ENCODE data around the gene RFNG.

DNA sequence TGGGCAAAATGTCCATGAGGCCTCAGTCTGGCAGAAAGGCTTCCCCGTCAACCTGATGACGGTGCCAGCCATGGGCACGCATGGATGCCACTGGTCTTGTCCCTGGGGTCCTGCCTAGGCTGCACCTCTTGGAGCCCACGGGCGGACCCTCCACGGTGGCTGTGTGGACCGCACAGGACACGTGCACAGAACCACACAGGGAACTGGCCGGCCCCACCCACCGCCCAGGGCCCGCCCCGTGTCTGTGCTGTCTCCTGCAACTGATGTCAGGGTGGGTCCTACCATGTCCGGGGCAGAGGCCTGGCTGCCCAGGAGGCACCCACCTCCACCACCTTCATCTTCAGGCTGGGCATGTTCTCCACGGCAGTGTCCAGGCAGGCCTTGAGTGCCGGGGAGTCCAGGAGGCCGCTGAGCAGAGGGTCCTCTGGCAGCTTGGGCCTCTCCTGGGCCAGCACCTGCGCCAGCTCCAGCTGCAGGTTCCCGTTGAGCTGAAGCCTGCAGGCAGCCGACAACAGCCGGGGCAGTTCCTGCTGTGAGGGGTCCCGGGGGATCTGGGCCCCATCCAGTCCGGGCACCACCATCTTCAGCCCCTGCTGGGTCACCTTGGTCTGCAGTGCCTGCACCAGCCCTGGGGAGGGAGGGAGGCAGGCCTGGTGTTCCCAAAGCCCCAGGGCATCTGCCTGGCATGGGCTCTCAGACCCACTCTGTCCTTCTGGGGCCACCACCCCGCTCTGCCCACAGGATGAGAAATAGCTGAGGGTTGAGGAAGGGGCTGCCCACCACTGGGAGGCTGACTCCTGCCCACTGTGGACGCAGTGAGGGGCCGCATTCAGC, 34.5 kb upstream of the RFNG start:
- TF ChIP-seq EZH2 (IDR thresholded peaks at IDR 0.05) (no peak), POLR2AphosphoS5 (IDR thresholded peaks at IDR 0.05; ENCODE audit: borderline replicate concordance, low read depth, low read length) (no peak)

Data from SK-N-MC (cell line).